OCI-LY7 (cell line): ENCODE results near the gene KAZN. TPM values are rescaled to one million over a fixed set of nuclear protein-coding genes. Genes with fewer than 3 reads are reported as not detected.

Source experiments
- BruUV-seq: library from RNA; stranded (reverse); fragments of 400-500 nt; replicated peaks from 2 replicates; lab custom pipeline; 2021; lab: Mats Ljungman, UMichigan
- CTCF ChIA-PET: fragments of 300-600 bp; sonication (Branson Sonifier 250); formaldehyde crosslinking; loops from one replicate; lab custom pipeline; 2022; ENCODE audit warnings: antibody characterized with exemption; ENCODE audit not compliant: unreplicated experiment; lab: Charles Lee
- POLR2A ChIA-PET: fragments of 300-600 bp; sonication (Branson Sonifier 250); formaldehyde crosslinking; loops from one replicate; lab custom pipeline; 2022; ENCODE audit warnings: antibody characterized with exemption; lab: Charles Lee
- DNase-seq: peaks from one replicate; pipeline ENCODE4 v3.0.0-alpha.2; 2015; ENCODE audit warnings: low spot score
- H2AFZ ChIP-seq: fragments of 200-600 bp; sonication (generic), shearing (Covaris generic); 2 replicates; pipeline ENCODE4 v1.6.1; 2014; ENCODE audit warnings: mild to moderate bottlenecking, antibody characterized with exemption, low read length, moderate library complexity
- H3K27ac ChIP-seq: fragments of 200-600 bp; sonication (generic); 2 replicates; pipeline ENCODE4 v1.5.1; 2014; ENCODE audit warnings: mixed run types, low read depth, mild to moderate bottlenecking, moderate library complexity, low read length, inconsistent platforms; ENCODE audit not compliant: poor library complexity, severe bottlenecking
- H3K36me3 ChIP-seq: fragments of 200-600 bp; sonication (generic); 2 replicates; pipeline ENCODE4 v1.6.1; 2014; ENCODE audit warnings: mild to moderate bottlenecking, antibody characterized with exemption, low read length, moderate library complexity, mixed read lengths; ENCODE audit not compliant: insufficient read depth
- H3K4me1 ChIP-seq: fragments of 200-600 bp; sonication (generic); 2 replicates; pipeline ENCODE4 v1.5.1; 2014; ENCODE audit warnings: mild to moderate bottlenecking, low read length; ENCODE audit not compliant: insufficient read depth, poor library complexity, severe bottlenecking
- H3K4me2 ChIP-seq: fragments of 200-600 bp; sonication (generic); 2 replicates; pipeline ENCODE4 v1.6.1; 2014; ENCODE audit warnings: mild to moderate bottlenecking, low read length
- H3K4me3 ChIP-seq: fragments of 200-600 bp; sonication (generic); 2 replicates; pipeline ENCODE4 v1.5.1; 2014; ENCODE audit warnings: mild to moderate bottlenecking, low read depth, low read length; ENCODE audit not compliant: poor library complexity, severe bottlenecking
- H3K79me2 ChIP-seq: fragments of 200-600 bp; sonication (generic); 2 replicates; pipeline ENCODE4 v1.6.1; 2016; ENCODE audit warnings: low read depth, mild to moderate bottlenecking, low read length, moderate library complexity, mixed read lengths; ENCODE audit not compliant: insufficient read depth
- H3K9me2 ChIP-seq: fragments of 200-600 bp; sonication (generic); 2 replicates; pipeline ENCODE4 v1.6.1; 2016; ENCODE audit warnings: mild to moderate bottlenecking, low read length, mixed read lengths; ENCODE audit not compliant: insufficient read depth
- H3K9me3 ChIP-seq: fragments of 200-600 bp; sonication (generic); 2 replicates; pipeline ENCODE4 v1.6.1; 2014; ENCODE audit warnings: mild to moderate bottlenecking, mixed run types, low read length, mixed read lengths
- H4K20me1 ChIP-seq: fragments of 200-600 bp; sonication (generic); 2 replicates; pipeline ENCODE4 v1.6.1; 2014; ENCODE audit warnings: mild to moderate bottlenecking, antibody characterized with exemption, low read length, moderate library complexity, mixed read lengths; ENCODE audit not compliant: insufficient read depth
- CTCF ChIP-seq: fragments of 200-600 bp; sonication (generic); conservative IDR thresholded peaks from 2 replicates; pipeline ENCODE4 v1.5.1; 2014; ENCODE audit warnings: mild to moderate bottlenecking, antibody characterized with exemption, low read length, moderate library complexity, mixed read lengths
- EZH2phosphoT487 ChIP-seq: fragments of 200-600 bp; sonication (generic); IDR thresholded peaks from 2 replicates; pipeline ENCODE4 v1.6.1; 2018; ENCODE audit warnings: low read depth, borderline replicate concordance, mild to moderate bottlenecking, mixed run types, antibody characterized with exemption, low read length, moderate library complexity, mixed read lengths
- intact Hi-C: fragments of 100-400 bp; cut with micrococcal nuclease; formaldehyde crosslinking; loops from one replicate; pipeline ENCODE4 v1.10.0; 2022; ENCODE audit not compliant: unreplicated experiment
- total RNA-seq, 2 experiments: library from RNA; depleted of rRNA in 1 of 2; stranded (reverse); fragments of >200 nt in 1 of 2; shearing (Covaris generic) in 1 of 2; gene quantifications; 2 replicates each; pipeline ENCODE4 v1.2.3, GENCODE V29; 2014 to 2022

KAZN gene
- total RNA-seq, 2 experiments from 2014 or later = 0.40 to 2.4 TPM

GRCh38 chr1:14616632-14617396 lies 18.3 kb downstream of the KAZN start:
- H3K36me3 ChIP-seq = no peaks in the 10 kb centered on the region
- POLR2A ChIA-PET = no interaction called here
- TF ChIP-seq EZH2phosphoT487 (no peak), CTCF (no peak)
- no peaks in the 10 kb centered on the region for H3K4me1 ChIP-seq
- H3K9me3 ChIP-seq = no peaks in the 10 kb centered on the region
- no TSS peak for BruUV-seq
- no peak overlapping the region for H2AFZ ChIP-seq
- no peaks in the 10 kb centered on the region for H3K9me2 ChIP-seq
- no peak overlapping the region for H3K27ac ChIP-seq
- CTCF ChIA-PET = no interaction called here
- no peaks in the 10 kb centered on the region for H3K79me2 ChIP-seq
- no peak overlapping the region for H3K4me3 ChIP-seq
- H3K4me2 ChIP-seq = no peak overlapping the region
- H4K20me1 ChIP-seq = no peaks in the 10 kb centered on the region
- intact Hi-C loops = no loop called here
- no peak for DNase-seq

GRCh38 chr1:14617791-14618190 lies 19.3 kb downstream of the KAZN start:
- H3K79me2 ChIP-seq = no peaks in the 10 kb centered on the region

More at GRCh38 chr1:14617791-14618190, 19.3 kb downstream of the KAZN start:
- Histone ChIP-seq H3K4me2 (no peak overlapping the region), H3K36me3 (no peaks in the 10 kb centered on the region), H4K20me1 (no peaks in the 10 kb centered on the region), H3K4me3 (no peak overlapping the region), H3K9me3 (no peaks in the 10 kb centered on the region), H2AFZ (no peak overlapping the region), H3K27ac (no peak overlapping the region), H3K9me2 (no peaks in the 10 kb centered on the region), H3K4me1 (no peaks in the 10 kb centered on the region)
- TF ChIP-seq CTCF (no peak), EZH2phosphoT487 (no peak)
- no TSS peak for BruUV-seq
- CTCF ChIA-PET = no interaction called here
- POLR2A ChIA-PET = no interaction called here
- intact Hi-C loops = no loop called here
- no peak for DNase-seq
